ENCODE results near the gene FSTL5. TPM values are rescaled to one million over a fixed set of nuclear protein-coding genes. Genes with fewer than 3 reads are reported as not detected.

The FSTL5 gene
- total and polyA plus RNA-seq, 9 of the 15 experiments (the other 6 are each of a cell fraction or from before 2014, with no cell fraction given), result 0.09 to 3.1 (median 0.50) TPM; not detected in 1

DNA sequence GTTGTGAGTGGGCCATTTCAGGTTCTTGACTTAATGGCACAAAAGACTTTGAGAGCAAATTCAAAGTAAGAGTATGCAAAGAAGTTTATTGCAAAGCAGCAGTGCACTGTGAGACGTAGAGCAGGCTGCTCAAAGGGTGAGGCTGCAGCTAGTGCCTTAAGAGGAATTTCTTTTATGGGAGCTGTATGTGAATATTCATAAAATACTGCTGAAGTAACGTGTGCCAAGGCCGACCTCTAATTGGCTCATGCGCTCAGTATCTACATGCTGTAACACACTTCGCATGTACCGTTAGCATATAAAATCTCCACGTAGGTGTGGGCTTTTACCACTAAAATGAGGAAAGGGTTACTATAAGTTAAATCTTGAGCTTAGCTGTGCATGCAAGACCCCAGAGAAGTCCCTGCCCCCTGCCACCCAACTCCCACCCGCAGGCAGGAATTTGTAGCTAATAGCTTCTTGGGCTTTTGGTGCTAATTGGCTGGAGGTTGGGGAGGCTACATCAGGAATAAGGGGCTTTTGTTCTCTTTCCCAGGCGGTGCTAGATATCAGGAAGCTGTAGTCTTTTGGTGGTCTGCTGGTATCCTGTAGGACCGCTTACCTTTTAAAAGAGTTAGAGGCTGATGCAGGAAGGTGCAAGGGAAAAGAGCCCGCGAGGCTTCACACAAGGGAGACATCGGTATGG lies 47.6 kb downstream of the FSTL5 start (continued):
- TF ChIP-seq, protein P1, sequence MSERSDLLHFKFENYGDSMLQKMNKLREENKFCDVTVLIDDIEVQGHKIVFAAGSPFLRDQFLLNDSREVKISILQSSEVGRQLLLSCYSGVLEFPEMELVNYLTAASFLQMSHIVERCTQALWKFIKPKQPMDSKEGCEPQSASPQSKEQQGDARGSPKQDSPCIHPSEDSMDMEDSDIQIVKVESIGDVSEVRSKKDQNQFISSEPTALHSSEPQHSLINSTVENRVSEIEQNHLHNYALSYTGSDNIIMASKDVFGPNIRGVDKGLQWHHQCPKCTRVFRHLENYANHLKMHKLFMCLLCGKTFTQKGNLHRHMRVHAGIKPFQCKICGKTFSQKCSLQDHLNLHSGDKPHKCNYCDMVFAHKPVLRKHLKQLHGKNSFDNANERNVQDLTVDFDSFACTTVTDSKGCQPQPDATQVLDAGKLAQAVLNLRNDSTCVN (CRISPR knock-in tag; IDR thresholded peaks at IDR 0.05), result no peak

DNA sequence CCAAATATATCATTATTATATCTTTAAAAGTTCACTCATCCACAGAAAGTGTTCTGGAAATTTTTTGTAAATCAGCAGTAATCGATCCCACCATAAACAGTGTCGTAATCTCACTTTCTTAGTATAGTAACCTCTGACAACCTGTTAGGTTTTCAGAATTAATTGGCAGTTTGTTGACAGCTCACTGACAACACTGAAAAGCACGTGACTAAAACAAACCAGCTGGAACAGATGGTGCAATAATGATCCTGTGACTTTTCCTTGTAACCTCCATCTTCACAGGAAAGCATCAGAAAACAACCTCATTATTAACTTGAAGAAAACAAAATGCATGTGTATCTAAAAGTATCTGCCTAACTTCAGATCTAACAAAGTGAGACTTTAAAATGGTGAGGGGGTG lies 48.5 kb downstream of the FSTL5 start:
- no peaks in the 10 kb centered on the region for H3K4me1 ChIP-seq (replicated peaks in 1 of 2; ENCODE audit: control insufficient read depth in 2 of 2, insufficient read depth in 2 of 2, low read length in 2 of 2)
- no TSS peak for BruUV-seq (replicated peaks)
- DNase-seq (ENCODE audit: extremely low read depth in 1 of 4, low spot score in 3 of 4), result no peak
- no peaks in the 10 kb centered on the region for H3K79me2 ChIP-seq (ENCODE audit: control insufficient read depth, insufficient read depth, low read length)
- no peak for FAIRE-seq
- intact Hi-C loops (cut with micrococcal nuclease) (no loop called here), in situ Hi-C loops (cut with MboI) (no loop called here)
- no peak overlapping the region for H3K4me3 ChIP-seq
- no peak overlapping the region for H3K9ac ChIP-seq (ENCODE audit: insufficient read depth in 1 of 2, low read depth in 2 of 2, low read length in 2 of 2)
- no peak overlapping the region for H2AFZ ChIP-seq (ENCODE audit: low read depth, low read length)
- TF ChIP-seq HNRNPH1 (optimal IDR thresholded peaks at IDR 0.05; ENCODE audit: low read depth, low read length), result no peak
- H3K36me3 ChIP-seq (ENCODE audit: control insufficient read depth, insufficient read depth, low read length), result no peaks in the 10 kb centered on the region
- H3K27ac ChIP-seq (ENCODE audit: extremely low read depth, low read depth, low read length), result no peak overlapping the region
- CTCF ChIA-PET (ENCODE audit: low intra/inter-chr PET ratio), result no interaction called here
- 0% methylated on average over 1 of the region's 3 CpGs for WGBS (ENCODE audit: insufficient coverage, low coverage, missing lambda C conversion rate)
- no peak for ATAC-seq
- no peaks in the 10 kb centered on the region for H3K27me3 ChIP-seq (ENCODE audit: control insufficient read depth in 2 of 2, insufficient read depth in 2 of 2, low read length in 2 of 2)
- H4K20me1 ChIP-seq (replicated peaks; ENCODE audit: control insufficient read depth, insufficient read depth, low read length), result no peaks in the 10 kb centered on the region
- H3K9me3 ChIP-seq (replicated peaks; ENCODE audit: control insufficient read depth, insufficient read depth, low read depth, low read length), result no peaks in the 10 kb centered on the region
- no peak overlapping the region for H3K4me2 ChIP-seq (ENCODE audit: insufficient read depth, low read length)
- POLR2A ChIA-PET, result no interaction called here
- H3K9me1 ChIP-seq (ENCODE audit: control insufficient read depth, insufficient read depth, low read length), result no peaks in the 10 kb centered on the region
